Upper lobe of right lung (tissue), 1 donor: ENCODE results near the gene C19orf33. TPM values are rescaled to one million over a fixed set of nuclear protein-coding genes. Genes with fewer than 3 reads are reported as not detected.

ENCODE experiments used
- ATAC-seq: fragments of 200-7000 bp; cut with Tn5 transposase; one replicate; pipeline ENCODE4 v1.9.1; 2020; ENCODE audit warnings: mild to moderate bottlenecking, moderate library complexity
- DNase-seq: peaks from one replicate; pipeline ENCODE4 v3.0.0-alpha.2; 2020
- H3K27ac ChIP-seq: fragments of 200-600 bp; one replicate; pipeline ENCODE4 v1.8.0; 2022
- H3K27me3 ChIP-seq: fragments of 200-600 bp; one replicate; pipeline ENCODE4 v1.8.0; 2022; ENCODE audit warnings: mild to moderate bottlenecking
- H3K36me3 ChIP-seq: fragments of 200-600 bp; one replicate; pipeline ENCODE4 v1.8.0; 2022
- H3K4me1 ChIP-seq: fragments of 200-600 bp; one replicate; pipeline ENCODE4 v1.8.0; 2022
- H3K4me3 ChIP-seq: fragments of 200-600 bp; one replicate; pipeline ENCODE4 v1.8.0; 2022; ENCODE audit warnings: mild to moderate bottlenecking
- H3K9me3 ChIP-seq: fragments of 200-600 bp; one replicate; pipeline ENCODE4 v1.8.0; 2022
- intact Hi-C: fragments of 100-400 bp; cut with DNase I; formaldehyde crosslinking; loops from one replicate; pipeline ENCODE4 v1.11.0; 2022
- total RNA-seq: library from RNA; stranded (reverse); fragmentation: NEBNext Ultra II Directional; extraction: Animal tissue kit (Norgen Biotek cat#: 25700); gene quantifications from one replicate; pipeline ENCODE4 v1.2.1, GENCODE V29; 2021
- TF ChIP-seq, protein P1 (sequence below): fragments of 200-600 bp; IDR thresholded peaks from one replicate; pipeline ENCODE4 v1.8.0; 2022; ENCODE audit warnings: antibody characterized with exemption
- donor health status: DM: no; HTN: yes; CAD: no; lungs with severe emphysema.

The C19orf33 gene
- total RNA-seq, 1 donor from 2014 or later, result 63.0 TPM

DNA sequence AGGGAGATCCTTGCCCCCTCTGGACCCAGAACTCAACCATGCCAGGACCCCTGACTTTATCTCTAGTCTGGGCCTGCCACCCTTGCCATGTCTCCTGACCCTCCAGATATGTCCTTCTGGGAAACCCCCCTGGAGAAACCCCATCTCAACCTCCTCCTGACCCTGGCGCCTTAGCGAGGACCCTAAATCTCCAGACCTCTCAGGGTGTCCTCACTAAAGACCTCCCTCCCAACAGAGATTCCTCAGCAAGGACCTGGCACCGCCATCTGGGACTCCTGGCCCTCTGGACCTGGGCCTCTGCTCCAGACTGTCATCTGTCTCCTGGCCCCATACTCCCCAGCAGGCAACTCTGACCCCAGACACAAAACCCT lies 16.9 kb downstream of the C19orf33 start:
- Histone ChIP-seq H3K9me3 (no peaks in the 10 kb centered on the region), H3K4me1 (peaks cover 44% of the 10 kb centered on the region), H3K36me3 (peaks cover 12% of the 10 kb centered on the region), H3K27ac (peak overlapping the region; percentile 12), H3K4me3 (peak overlapping the region; percentile 71), H3K27me3 (no peaks in the 10 kb centered on the region)
- TF ChIP-seq, protein P1, sequence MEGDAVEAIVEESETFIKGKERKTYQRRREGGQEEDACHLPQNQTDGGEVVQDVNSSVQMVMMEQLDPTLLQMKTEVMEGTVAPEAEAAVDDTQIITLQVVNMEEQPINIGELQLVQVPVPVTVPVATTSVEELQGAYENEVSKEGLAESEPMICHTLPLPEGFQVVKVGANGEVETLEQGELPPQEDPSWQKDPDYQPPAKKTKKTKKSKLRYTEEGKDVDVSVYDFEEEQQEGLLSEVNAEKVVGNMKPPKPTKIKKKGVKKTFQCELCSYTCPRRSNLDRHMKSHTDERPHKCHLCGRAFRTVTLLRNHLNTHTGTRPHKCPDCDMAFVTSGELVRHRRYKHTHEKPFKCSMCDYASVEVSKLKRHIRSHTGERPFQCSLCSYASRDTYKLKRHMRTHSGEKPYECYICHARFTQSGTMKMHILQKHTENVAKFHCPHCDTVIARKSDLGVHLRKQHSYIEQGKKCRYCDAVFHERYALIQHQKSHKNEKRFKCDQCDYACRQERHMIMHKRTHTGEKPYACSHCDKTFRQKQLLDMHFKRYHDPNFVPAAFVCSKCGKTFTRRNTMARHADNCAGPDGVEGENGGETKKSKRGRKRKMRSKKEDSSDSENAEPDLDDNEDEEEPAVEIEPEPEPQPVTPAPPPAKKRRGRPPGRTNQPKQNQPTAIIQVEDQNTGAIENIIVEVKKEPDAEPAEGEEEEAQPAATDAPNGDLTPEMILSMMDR, result no peak
- DNase-seq (no peak), ATAC-seq (no peak)
- intact Hi-C loops, result no loop called here

DNA sequence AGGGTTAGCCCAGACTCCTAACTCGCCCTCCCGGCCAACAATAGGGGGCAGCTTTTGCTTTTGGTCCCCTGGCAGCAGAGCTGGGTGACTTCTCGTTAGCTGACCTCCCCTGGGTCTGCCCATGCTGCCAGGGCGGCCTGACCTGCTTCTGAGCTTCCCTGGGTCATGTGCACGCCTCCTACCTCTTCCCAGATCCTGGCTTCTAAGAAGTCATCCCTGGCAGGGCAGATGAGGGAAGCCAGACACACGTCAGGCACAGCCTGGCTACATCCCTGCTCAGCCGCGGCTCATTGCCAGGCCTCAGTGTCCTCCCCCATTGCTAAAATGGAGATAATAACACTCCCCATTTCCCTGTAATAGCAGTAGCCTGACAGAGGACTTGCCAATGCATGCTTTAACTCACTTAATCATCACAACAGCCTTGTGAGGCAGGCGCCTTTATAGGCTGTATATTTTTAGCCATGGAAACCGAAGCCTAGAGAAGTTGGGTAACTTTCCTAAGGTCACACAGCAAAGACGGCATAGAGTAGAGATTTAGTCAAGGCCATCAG lies 17.7 kb downstream of the C19orf33 start:
- Histone ChIP-seq H3K27me3 (no peaks in the 10 kb centered on the region), H3K4me1 (peaks cover 38% of the 10 kb centered on the region), H3K27ac (peak overlapping the region; percentile 26), H3K36me3 (peaks cover 18% of the 10 kb centered on the region), H3K9me3 (no peaks in the 10 kb centered on the region), H3K4me3 (peak overlapping the region; percentile 71)
- ATAC-seq (peak; percentile 12), DNase-seq (no peak)
- intact Hi-C loops, result no loop called here
- TF ChIP-seq, protein P1, result no peak

DNA sequence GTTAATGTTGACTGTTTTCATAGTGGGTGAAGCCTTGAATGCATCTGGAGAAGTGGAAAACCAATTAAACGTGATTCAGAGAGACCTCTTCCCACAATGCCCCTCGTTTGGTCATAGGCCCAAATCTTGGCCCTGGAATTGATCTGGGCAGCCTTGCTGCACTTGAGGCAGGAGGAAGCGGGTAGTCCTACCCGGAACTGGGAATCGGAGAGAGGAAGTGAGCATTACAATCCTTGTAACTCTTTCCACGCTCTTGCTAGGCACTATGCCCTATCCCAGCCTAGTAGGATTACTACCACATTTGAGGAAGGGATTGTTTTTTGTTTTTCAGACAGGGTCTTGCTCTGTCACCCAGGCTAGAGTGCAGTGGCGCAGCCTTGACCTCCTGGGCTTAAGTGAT lies 19.2 kb downstream of the C19orf33 start:
- no peak overlapping the region for H3K4me3 ChIP-seq
- no peaks in the 10 kb centered on the region for H3K27me3 ChIP-seq
- intact Hi-C loops, result no loop called here
- H3K27ac ChIP-seq, result no peak overlapping the region
- DNase-seq (no peak), ATAC-seq (peak; percentile 49)
- no peaks in the 10 kb centered on the region for H3K9me3 ChIP-seq
- peaks cover 34% of the 10 kb centered on the region for H3K36me3 ChIP-seq
- peaks cover 33% of the 10 kb centered on the region for H3K4me1 ChIP-seq
- TF ChIP-seq, protein P1, result no peak

DNA sequence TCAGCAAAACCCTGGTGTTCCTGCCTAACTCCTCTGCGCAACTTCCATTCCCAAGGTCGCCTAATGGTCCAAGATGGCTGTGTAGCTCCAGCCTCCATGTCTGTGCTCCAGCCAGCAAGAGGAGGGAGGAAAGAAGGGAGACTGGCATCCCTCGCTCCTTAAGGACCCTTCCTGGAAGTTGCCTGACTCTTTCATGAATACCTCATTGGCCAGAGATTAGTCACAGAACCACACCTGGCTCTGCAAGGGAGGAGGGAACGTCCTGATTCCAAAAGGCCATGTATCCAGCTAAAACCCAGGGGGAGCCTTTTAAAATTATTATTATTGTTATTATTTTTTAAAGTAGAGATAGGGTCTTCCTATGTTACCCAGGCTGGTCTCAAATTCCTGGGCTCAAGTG lies 20.4 kb downstream of the C19orf33 start:
- Histone ChIP-seq H3K9me3 (no peaks in the 10 kb centered on the region), H3K36me3 (peaks cover 36% of the 10 kb centered on the region), H3K4me1 (peaks cover 21% of the 10 kb centered on the region), H3K27ac (no peak overlapping the region), H3K27me3 (no peaks in the 10 kb centered on the region), H3K4me3 (no peak overlapping the region)
- TF ChIP-seq, protein P1, result no peak
- intact Hi-C loops, result no loop called here
- no peak for DNase-seq
- no peak for ATAC-seq

DNA sequence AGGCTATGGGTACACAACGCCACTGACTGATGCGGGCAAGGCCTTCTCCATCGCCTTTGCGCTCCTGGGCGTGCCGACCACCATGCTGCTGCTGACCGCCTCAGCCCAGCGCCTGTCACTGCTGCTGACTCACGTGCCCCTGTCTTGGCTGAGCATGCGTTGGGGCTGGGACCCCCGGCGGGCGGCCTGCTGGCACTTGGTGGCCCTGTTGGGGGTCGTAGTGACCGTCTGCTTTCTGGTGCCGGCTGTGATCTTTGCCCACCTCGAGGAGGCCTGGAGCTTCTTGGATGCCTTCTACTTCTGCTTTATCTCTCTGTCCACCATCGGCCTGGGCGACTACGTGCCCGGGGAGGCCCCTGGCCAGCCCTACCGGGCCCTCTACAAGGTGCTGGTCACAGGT lies 22.5 kb downstream of the C19orf33 start:
- DNase-seq (no peak), ATAC-seq (no peak)
- H3K27ac ChIP-seq, result no peak overlapping the region
- TF ChIP-seq, protein P1, result no peak
- intact Hi-C loops, result loop anchor here (5.0 kb wide), 1 partner anchor 89 kb away; no protein-coding TSS in a partner anchor
- no peaks in the 10 kb centered on the region for H3K9me3 ChIP-seq
- H3K36me3 ChIP-seq, result peaks cover 36% of the 10 kb centered on the region
- peaks cover 8% of the 10 kb centered on the region for H3K4me1 ChIP-seq
- no peaks in the 10 kb centered on the region for H3K27me3 ChIP-seq
- no peak overlapping the region for H3K4me3 ChIP-seq

DNA sequence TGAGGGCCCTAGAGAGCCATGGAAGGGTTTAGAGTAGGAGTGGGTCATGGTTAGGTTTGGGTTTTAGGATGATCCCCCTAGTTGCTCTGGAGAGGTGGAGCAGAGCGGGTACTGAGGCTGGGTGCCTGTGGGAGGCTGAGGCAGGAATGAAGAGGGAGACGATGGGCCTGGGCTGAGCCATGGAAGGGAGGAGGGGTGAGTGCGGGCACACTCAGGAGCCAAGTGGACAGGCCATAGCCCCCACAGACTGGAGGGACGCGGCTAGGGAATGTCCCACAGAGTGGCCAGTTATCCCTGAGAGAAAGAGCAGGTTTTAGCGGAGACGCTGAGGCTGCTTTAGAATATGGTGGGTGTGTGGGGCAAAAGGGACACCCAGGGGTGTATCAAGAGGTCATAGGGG lies 25.6 kb downstream of the C19orf33 start:
- no peak overlapping the region for H3K4me3 ChIP-seq
- H3K27me3 ChIP-seq, result no peaks in the 10 kb centered on the region
- TF ChIP-seq, protein P1, result no peak
- ATAC-seq (no peak), DNase-seq (no peak)
- H3K4me1 ChIP-seq, result no peaks in the 10 kb centered on the region
- peaks cover 29% of the 10 kb centered on the region for H3K36me3 ChIP-seq
- H3K27ac ChIP-seq, result no peak overlapping the region
- intact Hi-C loops, result loop anchor here (5.0 kb wide), 1 partner anchor 92 kb away; no protein-coding TSS in a partner anchor
- no peaks in the 10 kb centered on the region for H3K9me3 ChIP-seq
